Nephron (organoid): Measurements from ENCODE around the gene TPRN.
A peak's percentile ranks its signal among the peaks of the same experiment; 100 is the strongest.

Experiments
- H3K27ac Mint-ChIP-seq, 3 experiments: 2 replicates each; pipeline ENCODE4 v1.8.0; 2020; ENCODE audit warnings: mixed read lengths in 3 of 3, mild to moderate bottlenecking in 2 of 3, moderate library complexity in 1 of 3
- H3K27me3 Mint-ChIP-seq: 2 replicates; pipeline ENCODE4 v1.8.0; 2021; ENCODE audit warnings: low read depth, mild to moderate bottlenecking, moderate library complexity, mixed read lengths
- H3K36me3 Mint-ChIP-seq: 2 replicates; pipeline ENCODE4 v1.8.0; 2020; ENCODE audit warnings: low read depth, mixed read lengths
- H3K4me1 Mint-ChIP-seq: 2 replicates; pipeline ENCODE4 v1.8.0; 2020; ENCODE audit warnings: mixed read lengths
- H3K4me3 Mint-ChIP-seq, 3 experiments: 2 replicates each; pipeline ENCODE4 v1.8.0; 2020; ENCODE audit warnings: mild to moderate bottlenecking in 3 of 3, mixed read lengths in 3 of 3, moderate library complexity in 2 of 3
- H3K9me3 Mint-ChIP-seq: 2 replicates; pipeline ENCODE4 v1.8.0; 2020; ENCODE audit warnings: mixed read lengths
- CTCF ChIP-seq, 3 experiments: fragments of 200-600 bp; sonication (generic); IDR thresholded peaks; one replicate each; pipeline ENCODE4 v1.5.0; 2021; ENCODE audit warnings: antibody characterized with exemption in 3 of 3; ENCODE audit not compliant: unreplicated experiment in 3 of 3

TPRN gene

GRCh38 chr9:137213160-137214060 is 12.9 kb upstream of the TPRN start:
- no peak for TF ChIP-seq CTCF (IDR thresholded peaks at IDR 0.05; ENCODE audit: unreplicated experiment in 3 of 3)
- peaks cover 4% of the 10 kb centered on the region for H3K36me3 Mint-ChIP-seq
- peaks cover 5% of the 10 kb centered on the region for H3K4me1 Mint-ChIP-seq
- no peak overlapping the region for H3K4me3 Mint-ChIP-seq
- no peaks in the 10 kb centered on the region for H3K9me3 Mint-ChIP-seq
- no peaks in the 10 kb centered on the region for H3K27me3 Mint-ChIP-seq
- no peak overlapping the region for H3K27ac Mint-ChIP-seq

- Mint-ChIP-seq H3K4me1 (peaks cover 5% of the 10 kb centered on the region), H3K27ac (no peak overlapping the region), H3K4me3 (no peak overlapping the region), H3K9me3 (no peaks in the 10 kb centered on the region), H3K36me3 (peaks cover 7% of the 10 kb centered on the region), H3K27me3 (no peaks in the 10 kb centered on the region)
- no peak for TF ChIP-seq CTCF (IDR thresholded peaks at IDR 0.05; ENCODE audit: unreplicated experiment in 3 of 3)
Observed at GRCh38 chr9:137212520-137212919, 12.0 kb upstream of the TPRN start.

- Mint-ChIP-seq H3K36me3 (peaks cover 13% of the 10 kb centered on the region), H3K4me1 (peaks cover 2% of the 10 kb centered on the region)
Observed at GRCh38 chr9:137211532-137211931, 11.0 kb upstream of the TPRN start.

DNA sequence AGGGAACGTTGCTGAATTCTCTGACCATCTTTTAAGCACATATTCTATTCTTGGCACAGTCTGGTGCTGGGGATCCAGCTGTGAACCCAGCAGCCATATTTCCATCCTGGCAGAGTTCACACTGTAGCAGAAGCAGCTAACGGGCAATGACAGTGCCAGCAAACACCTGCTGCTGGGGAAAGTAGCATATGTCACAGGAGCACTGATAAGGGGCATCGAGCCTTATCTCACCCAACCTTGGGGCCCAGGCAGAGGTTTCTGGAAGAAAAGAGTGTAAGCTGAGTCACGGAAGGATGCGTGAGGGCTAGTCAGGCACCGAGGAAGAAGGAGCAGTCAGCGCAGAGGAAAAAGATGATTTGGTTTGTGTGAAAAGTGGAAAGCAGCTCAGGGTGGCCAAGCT is 6.1 kb upstream of the TPRN start:
- Mint-ChIP-seq H3K27ac (peak overlapping the region in 2 of 3 experiments; percentile 59 to 79), H3K4me1 (peaks cover 18% of the 10 kb centered on the region), H3K27me3 (peaks cover 4% of the 10 kb centered on the region), H3K9me3 (no peaks in the 10 kb centered on the region), H3K36me3 (peaks cover 9% of the 10 kb centered on the region), H3K4me3 (peak overlapping the region; percentile 94 to 96 (median 95))
- TF ChIP-seq CTCF (IDR thresholded peaks at IDR 0.05; ENCODE audit: unreplicated experiment in 3 of 3) = no peak

More at GRCh38 chr9:137211532-137211931, 11.0 kb upstream of the TPRN start:
- Mint-ChIP-seq H3K9me3 (no peaks in the 10 kb centered on the region), H3K4me3 (no peak overlapping the region), H3K27me3 (no peaks in the 10 kb centered on the region), H3K27ac (no peak overlapping the region)
- TF ChIP-seq CTCF (IDR thresholded peaks at IDR 0.05; ENCODE audit: unreplicated experiment in 3 of 3) = no peak

DNA sequence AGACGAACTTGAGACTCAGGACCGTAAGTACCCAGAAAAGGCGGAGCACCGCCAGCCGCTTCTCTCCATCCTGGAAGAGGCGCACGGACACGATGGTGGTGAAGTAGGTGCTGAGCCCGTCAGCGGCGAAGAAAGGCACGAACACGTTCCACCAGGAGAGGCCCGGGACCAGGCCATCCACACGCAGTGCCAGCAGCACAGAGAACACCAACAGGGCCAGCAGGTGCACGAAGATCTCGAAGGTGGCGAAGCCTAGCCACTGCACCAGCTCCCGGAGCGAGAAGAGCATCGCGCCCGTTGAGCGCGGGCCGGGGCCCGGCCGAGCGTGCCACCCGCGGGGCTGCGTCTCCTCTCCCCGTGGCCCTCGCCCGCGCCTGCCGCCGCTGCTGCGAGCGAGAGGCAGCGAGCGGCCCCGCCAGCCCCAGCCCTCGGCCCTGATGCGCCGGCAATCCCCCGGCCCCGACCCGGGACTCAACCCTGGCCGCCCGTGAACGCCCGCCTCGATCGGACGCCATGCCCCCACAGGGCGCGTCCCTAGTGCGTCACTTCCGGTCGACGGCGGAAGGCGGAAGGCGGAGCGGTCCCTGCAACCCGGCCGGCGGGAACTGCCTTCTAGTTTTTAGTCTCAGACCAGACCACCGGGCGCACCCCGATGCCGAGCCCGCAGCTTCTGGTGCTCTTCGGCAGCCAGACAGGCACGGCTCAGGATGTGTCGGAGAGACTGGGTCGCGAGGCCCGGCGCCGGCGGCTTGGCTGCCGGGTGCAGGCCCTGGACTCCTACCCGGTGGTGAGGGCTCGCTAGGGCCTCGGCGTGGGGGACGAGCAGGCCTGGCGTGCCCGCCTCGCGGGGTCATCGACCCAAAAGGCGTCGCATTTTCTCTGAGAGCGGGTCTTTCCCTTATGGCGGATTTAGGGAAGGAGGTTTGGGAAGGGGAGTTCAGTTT is 4.9 kb upstream of the TPRN start, which contains the start of the genes NDOR1 and TMEM203:
NDOR1 (plus strand) TSS at position 575 of the 944 bp plus-strand sequence; CDS start at position 653, 78 bp downstream.
TMEM203 (minus strand) TSS at position 523 of the 944 bp plus-strand sequence; CDS start at position 289, 234 bp downstream.
- Mint-ChIP-seq H3K27me3 (peaks cover 4% of the 10 kb centered on the region), H3K36me3 (peaks cover 9% of the 10 kb centered on the region), H3K27ac (peak within 1 kb of the TSS; percentile 40 to 82 (median 79)), H3K4me1 (peaks cover 18% of the 10 kb centered on the region), H3K9me3 (no peaks in the 10 kb centered on the region), H3K4me3 (peak within 1 kb of the TSS; percentile 94 to 96 (median 95))
- no peak for TF ChIP-seq CTCF (IDR thresholded peaks at IDR 0.05; ENCODE audit: unreplicated experiment in 3 of 3)
